ENCODE results near the gene GSTP1.

GSTP1 gene

DNA sequence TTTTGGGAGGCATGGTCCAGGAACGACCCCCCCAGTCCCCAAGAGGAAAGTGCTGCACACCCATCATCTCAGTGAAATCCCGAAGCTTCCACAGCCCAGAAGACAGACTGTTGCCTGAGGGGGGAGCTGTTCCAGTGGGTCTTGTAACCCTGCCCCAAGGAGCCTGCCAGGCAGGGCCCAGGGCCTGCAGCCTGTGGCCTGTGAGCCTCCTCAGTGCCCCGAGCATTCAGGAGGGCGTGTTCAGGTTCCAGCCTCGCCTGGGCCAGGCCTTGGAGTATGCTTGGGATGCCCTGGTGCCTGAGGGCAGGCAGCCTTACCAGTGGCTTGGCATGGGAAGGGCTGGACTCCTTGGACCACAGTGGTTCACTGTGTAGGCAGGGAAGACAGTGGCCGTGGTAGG is 42.4 kb upstream of the GSTP1 start:
- no peak overlapping the region for H3K27ac ChIP-seq
- TF ChIP-seq ZFX (IDR thresholded peaks at IDR 0.05): no peak
- TF ChIP-seq, protein P1, sequence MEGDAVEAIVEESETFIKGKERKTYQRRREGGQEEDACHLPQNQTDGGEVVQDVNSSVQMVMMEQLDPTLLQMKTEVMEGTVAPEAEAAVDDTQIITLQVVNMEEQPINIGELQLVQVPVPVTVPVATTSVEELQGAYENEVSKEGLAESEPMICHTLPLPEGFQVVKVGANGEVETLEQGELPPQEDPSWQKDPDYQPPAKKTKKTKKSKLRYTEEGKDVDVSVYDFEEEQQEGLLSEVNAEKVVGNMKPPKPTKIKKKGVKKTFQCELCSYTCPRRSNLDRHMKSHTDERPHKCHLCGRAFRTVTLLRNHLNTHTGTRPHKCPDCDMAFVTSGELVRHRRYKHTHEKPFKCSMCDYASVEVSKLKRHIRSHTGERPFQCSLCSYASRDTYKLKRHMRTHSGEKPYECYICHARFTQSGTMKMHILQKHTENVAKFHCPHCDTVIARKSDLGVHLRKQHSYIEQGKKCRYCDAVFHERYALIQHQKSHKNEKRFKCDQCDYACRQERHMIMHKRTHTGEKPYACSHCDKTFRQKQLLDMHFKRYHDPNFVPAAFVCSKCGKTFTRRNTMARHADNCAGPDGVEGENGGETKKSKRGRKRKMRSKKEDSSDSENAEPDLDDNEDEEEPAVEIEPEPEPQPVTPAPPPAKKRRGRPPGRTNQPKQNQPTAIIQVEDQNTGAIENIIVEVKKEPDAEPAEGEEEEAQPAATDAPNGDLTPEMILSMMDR (conservative IDR thresholded peaks at IDR 0.05): no peak

DNA sequence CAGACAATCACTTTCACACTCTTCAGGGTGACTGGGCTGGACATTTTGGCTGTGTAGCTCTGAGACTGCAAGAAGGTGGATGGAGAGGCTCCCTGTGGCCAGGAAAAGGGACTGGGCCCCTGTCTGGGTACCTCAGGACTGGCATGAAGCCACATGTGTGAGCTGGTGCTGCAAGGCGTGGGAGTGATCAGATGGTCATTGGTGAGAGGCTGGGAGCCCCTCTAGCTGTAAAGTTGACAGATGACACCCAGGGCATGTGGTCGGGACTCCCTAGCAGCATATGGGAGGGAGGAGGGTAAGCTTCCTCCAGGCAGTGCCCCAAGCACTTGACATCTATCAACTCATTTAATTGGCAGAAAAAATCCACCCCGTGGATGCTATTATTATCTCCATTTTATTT is 41.4 kb upstream of the GSTP1 start:
- H3K27ac ChIP-seq: no peak overlapping the region
- no peak for TF ChIP-seq ZFX (IDR thresholded peaks at IDR 0.05)
- TF ChIP-seq, protein P1 (conservative IDR thresholded peaks at IDR 0.05): no peak

DNA sequence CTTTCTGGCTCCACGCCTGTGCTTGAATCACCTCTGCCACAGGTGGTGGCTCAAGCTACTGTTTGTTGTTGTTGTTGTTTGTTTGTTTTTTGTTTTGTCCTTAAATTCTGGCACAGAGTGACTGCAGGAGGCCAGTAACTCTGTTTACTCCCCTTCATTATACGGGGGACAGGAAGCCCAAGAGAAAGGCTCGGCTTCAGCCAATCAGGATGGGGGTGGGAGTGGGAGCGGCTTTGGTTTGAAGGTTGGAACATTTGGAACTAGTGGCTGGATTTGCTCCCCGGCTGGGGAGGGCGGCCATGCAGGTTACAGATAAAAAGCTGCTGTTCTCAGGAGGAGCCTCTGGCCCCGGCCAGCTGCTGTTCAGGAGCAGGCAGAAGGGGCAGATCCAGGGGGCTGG is 40.6 kb upstream of the GSTP1 start:
- H3K27ac ChIP-seq: no peak overlapping the region
- no peak for TF ChIP-seq ZFX (IDR thresholded peaks at IDR 0.05)
- TF ChIP-seq, protein P1 (conservative IDR thresholded peaks at IDR 0.05): no peak

DNA sequence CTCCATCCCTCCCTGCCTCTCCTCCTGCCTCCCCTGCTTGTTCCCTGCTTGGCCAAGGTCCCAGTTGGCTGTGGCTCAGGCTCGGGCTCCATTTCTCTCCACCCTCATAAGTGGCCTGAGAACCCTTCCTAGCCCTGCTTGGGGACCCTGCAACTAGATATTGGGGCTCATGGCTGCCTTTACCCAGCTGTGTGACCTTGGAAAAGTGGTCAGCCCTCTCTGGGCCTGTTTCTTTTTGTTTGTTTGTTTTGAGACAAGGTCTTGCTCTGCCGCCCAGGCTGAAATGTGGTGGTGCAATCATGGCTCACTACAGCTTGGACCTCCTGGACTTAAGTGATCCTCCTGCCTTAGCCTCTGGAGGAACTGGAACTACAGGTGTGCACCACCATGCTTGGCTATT is 40.0 kb upstream of the GSTP1 start:
- TF ChIP-seq ZFX (IDR thresholded peaks at IDR 0.05): no peak
- TF ChIP-seq, protein P1 (conservative IDR thresholded peaks at IDR 0.05): no peak
- no peak overlapping the region for H3K27ac ChIP-seq

DNA sequence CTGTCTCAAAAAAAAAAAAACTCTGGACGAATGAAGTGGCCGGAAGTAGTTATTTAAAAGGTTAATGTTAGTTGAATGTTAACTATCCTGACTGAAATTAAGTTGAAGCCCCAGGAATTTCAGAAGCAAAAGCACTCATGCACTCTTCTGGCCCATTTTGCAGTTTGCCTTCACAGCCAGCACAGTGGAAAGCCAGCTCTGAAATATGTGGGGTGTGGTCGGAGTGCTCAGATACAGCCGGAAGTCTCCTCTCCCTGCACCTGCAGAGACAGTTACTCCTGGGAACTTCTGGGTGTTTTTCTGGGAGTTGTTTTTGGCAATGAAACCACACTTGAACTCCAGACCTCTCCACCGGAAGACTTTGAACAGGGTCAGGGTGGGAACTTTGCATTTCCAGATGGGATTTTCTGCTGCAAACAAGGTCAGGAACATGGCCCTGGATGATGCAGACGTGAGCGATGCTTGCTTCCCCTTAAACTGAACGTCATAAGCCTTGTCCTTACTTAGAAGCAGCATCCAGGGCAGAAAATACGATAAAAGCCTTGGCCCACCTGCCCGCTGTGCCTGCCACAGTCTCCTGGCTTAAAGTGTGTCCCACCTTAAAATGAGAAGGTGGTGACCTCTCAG is 38.9 kb upstream of the GSTP1 start:
- TF ChIP-seq, protein P1 (conservative IDR thresholded peaks at IDR 0.05): no peak
- TF ChIP-seq ZFX (IDR thresholded peaks at IDR 0.05): no peak
- no peak overlapping the region for H3K27ac ChIP-seq

DNA sequence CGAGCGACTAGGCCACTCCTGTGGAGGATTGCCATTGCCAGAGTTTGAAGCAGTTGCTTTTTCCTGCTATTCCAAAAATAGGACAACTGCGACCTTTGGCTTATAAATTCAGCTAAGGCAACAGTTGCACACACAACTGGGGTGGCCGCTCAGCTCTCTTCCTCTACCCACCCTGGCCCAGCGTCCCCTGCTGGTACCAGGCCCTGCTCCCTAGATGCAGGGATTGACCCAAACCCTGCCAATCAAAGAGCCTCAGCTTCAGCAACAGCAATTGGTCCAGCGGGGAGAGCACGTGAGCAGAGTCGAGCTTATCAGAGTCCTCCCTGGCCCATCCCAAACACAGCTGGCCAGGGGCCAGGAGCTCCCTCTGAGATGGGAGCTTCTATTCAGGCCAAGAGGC is 38.3 kb upstream of the GSTP1 start:
- H3K27ac ChIP-seq: no peak overlapping the region
- TF ChIP-seq, protein P1 (conservative IDR thresholded peaks at IDR 0.05): no peak
- TF ChIP-seq ZFX (IDR thresholded peaks at IDR 0.05): no peak

DNA sequence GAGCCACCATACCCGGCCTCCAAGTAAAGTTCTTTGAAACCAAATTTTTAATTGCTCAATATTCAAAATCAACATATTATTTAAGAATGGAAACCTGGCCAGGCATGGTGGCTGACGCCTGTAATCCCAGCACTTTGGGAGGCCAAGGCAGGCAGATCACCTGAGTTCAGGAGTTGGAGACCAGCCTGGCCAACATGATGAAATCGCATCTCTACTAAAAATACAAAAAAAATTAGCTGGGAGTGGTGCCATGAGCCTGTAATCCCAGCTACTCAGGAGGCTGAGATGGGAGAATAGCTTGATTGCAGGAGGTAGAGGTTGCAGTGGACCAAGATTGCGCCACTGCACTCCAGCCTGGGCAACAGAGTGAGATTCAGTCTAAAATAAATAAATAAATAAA is 35.5 kb upstream of the GSTP1 start:
- peak overlapping the region; percentile 8; the same call in 1 of the 2 replicates for H3K27ac ChIP-seq

DNA sequence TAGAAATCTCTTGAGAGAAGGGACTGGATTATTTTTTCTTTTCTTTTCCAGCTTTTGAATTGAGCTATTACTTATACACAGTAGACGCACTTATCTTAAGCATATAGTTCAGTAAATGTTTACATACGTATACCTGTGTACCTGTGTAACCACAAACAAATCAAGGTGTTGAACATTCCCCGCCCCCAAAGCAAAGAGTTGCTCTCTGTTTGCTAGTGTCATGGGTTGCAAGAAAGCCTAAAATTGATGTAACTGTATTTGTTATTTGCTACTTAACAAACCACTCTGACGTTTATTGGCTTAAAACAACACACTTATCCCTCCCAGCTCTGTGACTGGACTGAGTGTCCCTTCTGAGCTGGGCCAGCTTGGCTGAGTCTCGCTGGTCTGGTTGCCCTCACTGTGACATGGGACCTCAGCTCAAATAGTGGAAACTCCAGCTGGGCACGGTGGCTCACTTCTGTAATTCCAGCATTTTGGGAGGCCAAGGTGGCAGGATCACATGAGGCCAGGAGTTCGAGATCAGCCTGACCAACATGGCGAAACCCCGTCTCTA is 35.0 kb upstream of the GSTP1 start:
- peak overlapping the region; percentile 57 for H3K27ac ChIP-seq
- TF ChIP-seq, protein P1 (conservative IDR thresholded peaks at IDR 0.05): no peak
- no peak for TF ChIP-seq ZFX (IDR thresholded peaks at IDR 0.05)

Measured in C4-2B (cell line).